Glomerular visceral epithelial cell (primary cell): ENCODE data around the gene COMMD7.

Experiments
- DNase-seq: peaks from one replicate; pipeline ENCODE4 v3.0.0-alpha.2; 2016; ENCODE audit errors: extremely low spot score

Gene COMMD7

DNA sequence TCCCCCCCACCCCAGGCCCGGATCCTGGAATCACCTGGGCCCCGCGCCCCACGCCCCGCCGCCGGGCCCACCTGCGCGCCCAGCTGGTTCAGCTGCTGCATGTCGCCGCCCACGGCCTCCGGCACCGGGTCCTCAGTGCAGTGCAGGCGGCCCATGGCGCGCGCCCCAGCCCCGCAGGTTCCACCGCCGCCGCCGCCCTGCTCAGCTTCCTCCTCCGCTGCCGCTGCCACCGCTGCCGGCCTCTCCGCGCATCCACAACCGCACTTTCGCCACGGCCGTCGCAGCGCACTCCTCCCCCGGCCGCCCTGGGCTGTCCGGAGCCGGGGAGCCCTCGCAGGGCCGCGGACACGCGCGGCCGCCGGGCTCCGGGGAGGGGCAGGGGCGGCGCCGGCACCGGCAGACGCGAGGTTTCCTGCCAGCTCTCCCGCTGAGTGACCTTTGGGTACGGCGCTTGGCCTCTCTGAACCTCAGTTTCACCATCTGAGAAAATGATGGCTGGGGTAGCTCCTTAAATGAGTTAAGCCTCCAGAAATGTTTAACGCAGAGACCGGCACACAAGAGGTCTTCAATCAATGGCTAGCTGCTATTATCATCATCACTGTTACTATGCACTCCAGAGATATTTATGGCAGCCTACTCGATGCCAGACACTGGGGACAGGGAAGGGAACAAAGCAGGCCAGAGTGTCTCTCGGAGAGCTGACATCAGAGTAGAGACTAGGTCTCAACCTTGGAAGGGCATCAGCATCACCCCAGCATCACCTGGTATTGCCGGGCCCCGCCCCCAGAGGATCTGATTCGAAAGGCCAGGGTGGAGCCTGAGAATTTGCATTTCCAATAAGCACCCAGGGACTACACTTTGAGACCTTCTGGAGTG is at the start of gene COMMD7:
Gene COMMD7, minus strand, starts transcription at position 231 of the 876 bp plus-strand sequence. Its CDS starts 76 bp downstream, at position 155.
- DNase-seq: peak; percentile 51

DNA sequence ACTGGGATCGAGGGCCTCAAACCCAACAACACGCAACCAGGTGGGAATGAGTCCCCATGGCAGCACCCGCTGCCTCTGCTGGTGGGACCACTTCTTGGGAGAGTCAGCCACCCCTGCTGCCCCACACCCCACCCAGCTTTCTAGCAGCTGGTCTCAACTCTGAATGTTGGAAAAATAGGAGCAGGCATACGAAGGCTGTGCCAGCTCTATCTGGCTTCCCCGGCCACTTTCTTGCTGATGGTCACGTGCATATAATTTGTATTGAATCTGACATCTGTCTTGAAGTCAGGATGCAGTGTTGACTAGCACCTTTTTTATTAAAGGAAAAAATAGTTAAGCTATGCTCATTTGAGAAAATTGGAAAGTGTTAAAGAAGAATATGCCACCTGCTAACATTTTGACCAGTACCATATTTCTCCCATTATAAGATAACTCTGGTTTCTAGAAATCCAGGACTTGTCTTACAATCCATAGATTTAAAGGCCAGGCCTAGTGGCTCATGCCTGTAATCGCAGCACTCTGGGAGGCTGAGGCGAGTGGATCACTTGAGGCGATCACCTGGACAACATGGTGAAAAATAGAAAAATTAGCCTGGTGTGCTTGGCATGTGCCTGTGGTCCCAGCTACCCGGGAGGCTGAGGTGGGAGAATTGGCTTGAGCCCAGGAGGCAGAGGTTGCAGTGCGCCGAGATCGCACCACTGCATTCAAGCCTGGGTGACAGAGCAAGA is 49.6 kb upstream of the COMMD7 start:
- DNase-seq: no peak

DNA sequence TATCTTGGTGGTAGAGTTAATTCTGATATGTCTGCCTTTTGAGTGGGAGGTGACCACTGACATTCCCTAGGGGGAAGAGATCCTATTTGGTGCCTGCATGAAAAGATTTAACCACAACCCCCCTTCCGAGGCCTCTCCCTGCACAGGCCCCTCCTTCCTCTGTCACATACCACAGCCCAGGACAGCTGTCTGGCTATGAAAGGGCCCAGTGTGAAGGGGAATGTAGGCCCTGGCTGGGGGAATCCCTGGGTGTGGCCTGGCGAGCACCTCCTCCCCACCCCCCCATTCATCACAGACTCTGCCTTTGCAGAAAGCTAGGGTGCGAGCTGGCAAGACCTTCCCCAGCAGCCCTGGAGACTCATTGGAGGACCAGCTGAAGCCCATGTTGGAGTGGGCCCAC is 49.0 kb upstream of the COMMD7 start:
- peak; percentile 24 for DNase-seq

DNA sequence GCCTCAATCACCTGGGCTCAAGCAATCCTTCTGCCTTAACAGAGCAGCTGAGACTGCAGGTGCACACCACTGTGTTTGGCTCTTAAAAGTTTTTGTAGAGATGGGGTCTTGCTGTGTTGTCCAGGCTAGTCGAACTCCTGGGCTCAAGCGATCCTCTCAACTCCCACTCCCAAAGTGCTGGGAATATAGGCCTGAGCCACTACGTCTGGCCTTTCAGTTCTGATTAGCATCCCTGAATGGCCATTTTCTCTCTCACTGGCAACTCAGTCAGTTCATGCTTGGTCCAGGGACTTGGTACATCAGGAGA is 47.4 kb upstream of the COMMD7 start:
- no peak for DNase-seq

DNA sequence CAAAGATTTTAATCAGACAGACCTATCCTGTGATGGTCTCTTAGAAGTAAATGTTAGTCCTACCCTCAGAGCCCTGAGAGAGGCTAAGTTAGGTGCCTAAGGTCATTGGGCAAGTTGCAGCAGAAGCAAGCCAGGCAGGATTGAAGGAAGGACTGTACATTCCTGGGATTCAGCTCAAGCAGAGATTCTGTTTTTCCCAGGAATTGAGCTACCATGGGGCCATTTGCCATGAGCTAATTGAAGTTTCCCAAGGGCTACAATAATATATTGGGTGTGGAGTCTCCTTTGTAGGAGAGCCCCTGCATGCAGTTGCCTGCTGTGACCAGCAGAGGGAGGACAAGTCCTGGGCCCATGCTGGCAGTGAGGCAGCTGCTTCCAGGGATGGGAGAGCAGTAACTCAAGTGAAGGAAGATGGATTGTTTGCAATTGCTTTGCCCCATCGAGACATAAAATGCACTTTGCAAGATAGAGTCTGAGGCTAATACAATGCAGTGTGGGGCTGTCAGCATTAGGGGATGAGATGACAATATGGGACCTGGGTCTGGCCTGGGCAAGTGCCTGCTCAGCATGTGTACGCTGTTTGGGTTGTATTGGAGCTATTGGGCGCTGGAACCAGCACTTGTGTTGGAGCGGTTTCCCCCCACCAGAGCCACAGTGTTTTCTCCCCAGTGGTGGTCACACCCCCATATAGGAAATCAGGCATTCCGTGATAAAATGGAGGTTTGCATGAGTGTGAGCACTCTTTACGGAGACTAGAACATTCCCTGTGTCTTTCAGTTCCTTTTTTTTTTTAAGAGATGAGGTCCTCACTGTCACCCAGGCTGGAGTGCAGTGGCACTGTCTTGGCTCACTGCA is 46.9 kb upstream of the COMMD7 start:
- DNase-seq: peak; percentile 76

DNA sequence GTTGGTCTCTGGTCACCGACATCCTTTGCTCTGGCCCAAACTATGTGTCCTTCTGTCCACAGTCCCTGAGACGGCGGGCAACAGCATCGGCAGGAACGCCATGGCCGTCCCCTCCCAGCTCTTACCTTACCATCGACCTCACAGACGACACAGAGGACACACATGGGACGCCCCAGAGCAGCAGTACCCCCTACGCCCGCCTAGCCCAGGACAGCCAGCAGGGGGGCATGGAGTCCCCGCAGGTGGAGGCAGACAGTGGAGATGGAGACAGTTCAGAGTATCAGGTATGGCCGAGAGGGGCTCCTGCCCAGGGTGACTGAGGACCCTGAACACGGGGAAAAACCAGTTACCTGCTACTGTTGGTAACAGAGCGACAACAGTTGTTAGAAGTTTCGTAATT is 43.9 kb upstream of the COMMD7 start:
- DNase-seq: no peak

DNA sequence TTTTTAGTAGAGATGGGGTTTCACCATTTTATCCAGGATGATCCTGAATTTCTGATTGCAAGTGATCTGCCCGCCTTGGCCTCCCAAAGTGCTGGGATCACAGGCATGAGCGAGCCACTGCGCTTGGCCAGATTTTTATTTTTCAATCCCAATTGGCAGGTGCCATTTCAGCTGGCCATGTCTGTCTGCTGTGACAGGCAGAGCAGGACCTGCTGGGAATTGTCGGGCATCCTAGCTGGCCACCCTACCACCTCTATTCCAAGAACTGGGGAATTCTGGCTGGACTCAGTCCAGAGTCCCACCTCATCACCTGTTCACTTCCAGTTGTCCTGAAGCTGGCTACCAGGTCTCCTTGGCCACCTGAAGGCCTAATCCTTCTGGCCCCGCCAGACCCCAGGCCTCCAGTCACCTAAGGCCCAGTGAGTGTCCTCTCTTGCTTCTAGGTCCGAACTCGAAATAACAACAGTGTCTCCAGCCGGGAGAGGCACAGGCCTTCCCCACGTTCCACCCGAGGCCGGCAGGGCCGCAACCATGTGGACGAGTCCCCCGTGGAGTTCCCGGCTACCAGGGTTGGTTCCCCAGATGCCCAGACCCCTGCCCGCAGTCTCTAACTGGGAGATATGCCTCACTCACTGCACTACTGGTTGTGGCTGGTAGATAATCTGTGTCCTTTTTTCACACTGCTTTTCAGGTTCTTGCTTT is 42.9 kb upstream of the COMMD7 start:
- DNase-seq: no peak

DNA sequence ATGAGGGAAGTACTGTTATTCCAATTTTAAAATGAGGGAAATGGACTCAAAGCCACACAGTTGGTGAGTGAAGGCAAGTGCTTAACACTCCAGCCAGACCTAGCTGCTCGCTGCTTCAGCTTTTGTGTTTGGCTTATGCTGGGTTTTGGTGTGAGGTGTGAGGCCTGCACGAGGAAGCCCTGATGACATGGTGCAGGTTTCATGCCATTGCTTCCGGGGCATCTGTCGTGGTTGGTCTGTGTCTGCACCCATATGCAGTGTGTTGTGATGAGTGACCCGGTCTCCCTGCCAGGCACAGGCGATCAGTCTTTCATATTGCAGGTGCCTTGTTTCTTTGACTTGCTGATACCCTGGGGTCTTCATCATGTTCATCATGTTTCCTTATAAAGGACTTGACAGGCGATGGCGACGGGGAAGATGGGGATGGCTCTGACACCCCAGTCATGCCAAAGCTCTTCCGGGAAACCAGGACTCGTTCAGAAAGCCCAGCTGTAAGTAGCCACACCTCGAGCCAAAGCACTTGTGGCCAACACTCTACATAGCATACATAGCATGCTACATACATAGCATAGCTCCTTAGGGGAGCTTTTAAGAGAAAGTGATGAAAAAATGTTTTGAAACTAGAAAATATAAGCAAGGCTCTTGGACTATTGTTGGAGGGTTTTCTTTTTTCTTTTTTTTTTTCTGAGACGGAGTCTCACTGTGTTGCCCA is 41.3 kb upstream of the COMMD7 start:
- no peak for DNase-seq

DNA sequence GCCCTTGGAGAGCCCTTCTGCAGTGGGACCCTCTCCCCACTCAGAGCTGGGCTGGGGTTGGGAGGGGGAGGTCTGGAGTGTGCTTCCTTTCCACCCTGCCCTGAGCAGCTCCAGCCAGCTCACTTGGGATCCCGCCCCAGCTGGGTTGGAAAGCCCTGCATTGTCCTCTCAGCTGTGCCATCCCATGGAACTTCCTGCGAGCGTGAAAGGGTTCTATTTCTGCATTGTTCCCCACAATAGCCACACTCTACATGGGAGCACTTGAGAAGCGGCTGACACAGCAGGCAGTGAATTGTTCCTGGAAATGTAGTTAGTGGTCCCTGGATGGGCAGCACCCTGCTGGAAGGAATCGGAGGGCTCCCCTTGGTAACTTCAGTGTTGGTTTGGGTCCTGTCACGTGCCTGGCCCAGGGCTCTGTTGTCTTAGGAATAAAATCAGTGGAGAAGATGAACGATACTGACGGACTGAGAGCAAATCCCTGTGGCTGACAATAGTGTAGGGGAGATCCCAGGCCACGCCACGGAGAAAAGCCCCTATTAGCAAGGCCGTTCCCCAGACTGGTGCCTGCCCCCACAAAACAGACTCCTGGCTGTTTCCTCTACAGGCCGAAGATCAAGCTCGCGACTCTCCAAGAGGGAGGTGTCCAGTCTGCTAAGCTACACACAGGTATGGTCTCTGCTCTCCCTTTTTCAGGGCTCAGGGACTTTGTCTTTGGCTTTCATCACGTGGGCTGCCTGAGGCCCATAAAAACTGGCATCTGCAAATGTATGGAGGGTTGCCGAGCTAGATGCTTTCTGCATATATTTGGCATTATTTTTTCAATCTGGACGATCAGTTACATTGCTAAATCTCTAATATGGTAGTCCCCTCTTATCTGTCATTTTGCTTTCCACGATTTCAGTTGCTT is 37.7 kb upstream of the COMMD7 start:
- no peak for DNase-seq

DNA sequence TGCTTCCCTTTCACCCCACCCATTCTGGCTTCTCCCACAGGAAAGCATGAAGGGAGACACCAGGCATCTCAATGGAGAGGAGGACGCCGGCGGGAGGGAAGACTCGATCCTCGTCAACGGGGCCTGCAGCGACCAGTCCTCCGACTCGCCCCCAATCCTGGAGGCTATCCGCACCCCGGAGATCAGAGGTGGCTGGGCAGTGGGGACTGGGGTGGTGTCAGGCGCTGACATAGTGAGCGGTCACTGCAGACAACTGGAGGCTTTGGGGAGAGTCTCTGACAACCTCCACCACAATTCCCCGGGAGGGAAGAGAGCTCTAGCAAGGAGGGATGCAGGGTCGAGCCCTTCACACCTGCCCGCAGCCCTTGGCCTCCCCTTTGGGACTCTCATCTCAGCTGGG is 37.0 kb upstream of the COMMD7 start:
- DNase-seq: no peak

DNA sequence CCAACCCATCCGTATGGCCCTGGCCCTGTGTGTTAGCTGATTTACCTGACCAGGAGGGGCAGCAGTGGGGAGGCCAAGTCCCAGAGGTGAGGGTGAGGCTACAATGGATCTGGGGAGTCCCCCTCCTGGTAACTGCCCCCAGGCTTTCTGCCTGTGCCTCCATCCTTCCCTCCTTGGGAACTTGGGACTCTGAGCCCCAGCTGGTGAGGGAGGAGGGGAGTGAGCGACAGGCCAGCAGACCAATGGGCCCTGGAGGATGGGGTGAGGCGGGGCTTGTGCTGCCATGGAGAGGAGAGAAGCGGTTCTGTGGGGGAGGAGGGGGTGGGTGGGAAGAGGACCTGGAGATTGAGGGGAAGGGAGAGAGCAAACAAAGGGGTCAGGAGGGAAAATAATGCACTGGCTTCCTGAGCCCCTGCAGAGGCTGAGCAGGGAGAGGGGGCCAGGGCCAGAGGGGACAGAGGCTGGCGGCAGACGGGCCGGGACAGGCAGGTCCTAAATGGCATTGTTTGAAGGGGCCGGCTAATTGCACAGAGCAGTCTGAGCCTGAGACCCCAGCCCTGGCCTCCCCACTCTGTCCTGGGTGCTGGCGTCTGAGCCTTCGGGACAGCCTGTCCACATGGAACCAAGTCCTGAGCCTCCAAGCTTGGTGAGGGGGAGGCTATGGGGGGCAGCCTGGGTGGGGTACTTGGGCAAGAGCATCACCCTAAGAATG is 36.4 kb upstream of the COMMD7 start:
- no peak for DNase-seq

DNA sequence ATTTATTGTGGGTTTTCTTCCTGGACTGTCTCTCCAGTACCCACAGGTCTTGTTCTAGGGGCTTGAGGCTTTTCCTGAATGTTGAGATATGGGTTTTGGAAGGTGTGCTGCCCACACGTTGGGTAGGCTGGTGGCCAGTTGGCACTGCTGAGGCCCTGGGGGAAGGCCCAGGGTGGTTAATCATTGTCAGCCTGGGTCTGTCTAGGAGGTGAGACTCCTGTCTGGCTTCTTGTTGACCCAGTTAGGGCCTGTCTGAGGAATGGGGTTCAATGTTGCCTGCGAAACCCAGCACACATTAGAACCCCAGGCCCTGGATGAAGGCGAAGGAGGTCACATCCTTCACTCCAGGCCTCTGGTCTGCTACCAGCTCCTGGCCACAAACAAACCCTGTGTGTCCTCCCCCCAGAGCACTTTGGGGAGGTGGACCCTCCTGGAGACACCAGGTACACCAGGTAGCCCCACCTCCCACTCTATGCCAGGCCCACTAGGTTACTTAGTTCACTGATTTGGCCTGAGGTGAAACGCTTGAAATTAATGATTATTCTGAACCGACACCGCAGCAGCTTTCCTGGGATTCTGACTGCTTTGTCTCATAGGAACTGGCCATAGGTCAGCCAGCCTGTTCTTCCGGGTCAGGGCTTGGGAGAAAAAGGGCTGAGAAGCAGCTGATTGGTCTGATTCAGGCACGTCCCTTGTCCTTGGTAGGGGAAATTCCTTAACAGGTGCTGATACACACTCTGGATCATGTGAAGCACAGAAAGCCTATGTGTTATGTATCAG is 34.1 kb upstream of the COMMD7 start:
- peak; percentile 90 for DNase-seq

DNA sequence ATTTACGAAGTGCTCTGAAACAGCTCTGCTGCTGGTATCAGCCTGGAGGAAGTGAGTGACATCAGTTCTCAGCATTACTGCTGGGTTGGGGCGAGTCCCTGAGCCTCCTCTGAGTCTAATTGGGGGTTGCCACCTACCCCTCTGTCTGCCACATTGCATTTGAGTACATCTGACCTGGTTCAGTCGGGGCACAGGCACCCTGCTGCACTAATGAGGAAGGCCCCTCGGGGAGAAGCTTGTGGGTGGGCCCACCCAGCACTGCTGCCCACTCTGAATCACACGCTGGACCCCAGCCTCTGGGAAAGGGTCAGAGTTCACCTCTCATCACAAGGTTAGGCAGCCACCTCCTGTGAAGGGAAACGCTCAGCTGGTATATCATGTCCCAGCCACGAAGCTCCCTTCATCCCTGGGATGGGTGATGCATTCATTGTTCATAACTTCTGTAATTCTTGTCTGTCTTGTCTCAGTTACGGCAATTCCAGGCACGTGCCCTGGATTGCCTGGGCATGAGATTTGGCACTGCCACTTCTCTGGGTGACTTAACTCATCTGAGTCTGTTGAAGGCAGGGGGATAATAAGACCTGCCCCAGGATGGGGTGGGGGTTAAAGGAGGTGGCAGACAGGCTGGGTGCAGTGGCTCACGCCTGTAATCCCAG is 32.2 kb upstream of the COMMD7 start:
- DNase-seq: no peak

DNA sequence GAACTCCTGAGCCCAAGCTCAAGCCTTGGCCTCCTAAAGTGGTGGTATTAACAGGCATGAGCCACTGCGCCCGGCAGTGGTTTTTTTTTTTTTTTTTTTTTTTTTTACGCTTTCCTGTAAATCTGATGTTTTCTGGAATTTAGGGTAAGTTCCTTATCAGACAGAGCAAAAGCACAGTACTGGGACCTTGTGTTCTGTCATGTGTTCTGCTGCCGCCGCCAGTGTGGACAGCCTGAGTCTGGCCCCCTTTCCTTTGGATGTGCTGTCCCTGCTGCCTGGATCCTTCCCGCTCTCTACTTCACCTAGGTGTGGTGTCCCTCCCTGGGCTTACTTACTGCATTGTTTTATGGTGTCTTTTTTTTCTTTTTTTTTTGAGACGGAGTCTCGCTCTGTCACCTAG is 30.6 kb upstream of the COMMD7 start:
- no peak for DNase-seq

DNA sequence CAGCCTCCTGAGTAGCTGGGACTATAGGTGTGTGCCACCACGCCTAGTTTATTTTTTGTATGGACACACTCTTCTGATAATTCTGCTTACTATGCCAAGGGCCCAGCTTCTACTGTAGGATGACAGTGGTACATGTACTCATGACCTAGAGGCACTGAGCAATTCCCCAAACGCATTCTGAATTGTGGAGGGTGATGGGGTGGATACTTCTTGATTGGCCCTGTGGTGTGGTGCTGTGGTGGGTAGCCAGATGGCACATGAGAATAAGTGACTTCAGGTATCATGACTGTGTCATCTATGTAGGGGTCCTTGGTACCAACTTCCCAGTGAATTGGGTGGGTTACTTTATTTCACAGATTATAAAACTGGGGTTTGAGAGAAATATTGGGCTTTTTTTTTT is 30.0 kb upstream of the COMMD7 start:
- DNase-seq: no peak

DNA sequence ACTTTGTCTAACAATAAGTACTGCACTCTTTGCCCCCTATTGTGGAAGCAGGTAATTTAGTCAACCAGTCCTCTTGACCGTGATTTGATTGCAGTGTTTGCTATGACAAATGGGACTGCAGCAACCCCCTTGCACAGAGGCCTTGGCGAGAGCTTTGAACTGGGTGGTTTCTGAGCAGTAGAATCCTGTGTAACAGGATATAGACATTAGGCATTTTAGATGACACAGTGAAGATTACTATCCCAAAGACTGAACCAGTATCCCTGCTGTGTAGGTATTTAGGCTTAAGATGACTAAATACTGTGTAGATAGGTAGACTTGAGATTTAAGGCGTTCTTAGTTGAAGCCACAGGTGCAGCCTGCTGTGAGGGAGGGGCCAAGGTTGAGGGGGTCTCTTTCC is 28.8 kb upstream of the COMMD7 start:
- DNase-seq: no peak

DNA sequence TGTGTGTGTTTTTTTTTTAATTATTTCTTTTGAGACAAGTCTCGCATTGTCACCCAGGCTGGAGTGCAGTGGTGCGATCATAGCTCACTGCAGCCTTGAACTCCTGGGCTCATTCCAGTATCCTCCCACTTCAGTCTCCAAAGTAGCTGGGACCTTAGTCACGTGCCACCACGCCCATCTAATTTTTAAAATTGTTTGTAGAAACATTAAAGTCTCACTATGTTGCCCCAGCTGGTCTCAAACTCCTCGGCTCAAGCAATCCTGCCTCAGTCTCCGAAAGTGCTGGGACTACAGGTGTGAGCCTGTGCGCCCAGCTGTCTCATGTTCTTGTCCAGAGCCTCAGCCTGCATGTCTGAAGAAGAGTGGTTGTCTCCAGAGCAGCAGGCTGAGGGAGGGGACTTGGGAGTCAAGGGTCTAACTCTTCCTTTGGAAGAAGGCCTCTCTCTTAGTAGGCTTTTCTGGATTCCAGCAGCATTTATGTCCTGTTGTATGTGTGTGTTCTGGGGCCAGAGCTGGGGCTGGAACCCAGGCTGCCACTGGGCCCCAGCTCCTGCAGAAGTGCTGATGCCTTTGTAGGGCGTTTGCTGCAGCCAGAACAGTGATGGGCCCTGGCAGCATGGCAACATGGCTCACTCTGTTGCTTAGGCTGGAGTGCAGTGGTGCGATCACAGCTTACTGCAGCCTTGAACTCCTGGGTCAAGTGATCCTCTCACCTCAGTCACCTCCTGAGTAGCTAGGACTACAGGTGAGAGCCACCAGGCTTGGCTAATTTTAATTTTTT is 24.3 kb upstream of the COMMD7 start:
- no peak for DNase-seq
